MM.1S (cell line): ENCODE results near the gene NYAP2.

Experiments
- DNase-seq: peaks from one replicate; pipeline ENCODE4 v3.0.0-alpha.2; 2015
- H2AFZ ChIP-seq: fragments of 300-600 bp; sonication (generic); 2 replicates; pipeline ENCODE4 v1.6.0; 2016; ENCODE audit warnings: antibody characterized with exemption, low read length
- H3F3A ChIP-seq: fragments of 300-600 bp; sonication (generic); 2 replicates; pipeline ENCODE4 v1.6.1; 2016; ENCODE audit warnings: mild to moderate bottlenecking, antibody characterized with exemption, low read length, moderate library complexity, mixed read lengths; ENCODE audit not compliant: insufficient read depth
- H3K27ac ChIP-seq: fragments of 300-600 bp; sonication (generic); 2 replicates; pipeline ENCODE4 v1.5.1; 2016; ENCODE audit warnings: mild to moderate bottlenecking, low read length
- H3K27me3 ChIP-seq: fragments of 300-600 bp; sonication (generic); replicated peaks from 2 replicates; pipeline ENCODE4 v1.6.0; 2016; ENCODE audit warnings: low read length; ENCODE audit not compliant: insufficient read depth
- H3K36me3 ChIP-seq: fragments of 300-600 bp; sonication (generic); replicated peaks from 2 replicates; pipeline ENCODE4 v1.6.1; 2016; ENCODE audit warnings: mild to moderate bottlenecking, low read length, mixed read lengths; ENCODE audit not compliant: insufficient read depth
- H3K4me1 ChIP-seq: fragments of 300-600 bp; sonication (generic); 2 replicates; pipeline ENCODE4 v1.6.1; 2016; ENCODE audit warnings: low read length, mixed read lengths
- H3K4me2 ChIP-seq: fragments of 300-600 bp; sonication (generic); 2 replicates; pipeline ENCODE4 v1.6.0; 2016; ENCODE audit warnings: low read depth, low read length
- H3K4me3 ChIP-seq: fragments of 300-600 bp; sonication (generic); 2 replicates; pipeline ENCODE4 v1.5.1; 2016; ENCODE audit warnings: low read length, mixed read lengths
- H3K79me2 ChIP-seq: fragments of 300-600 bp; sonication (generic); 2 replicates; pipeline ENCODE4 v1.6.1; 2016; ENCODE audit warnings: mixed run types, low read length, mixed read lengths
- H3K9ac ChIP-seq: fragments of 300-600 bp; sonication (generic); 2 replicates; pipeline ENCODE4 v1.6.1; 2016; ENCODE audit warnings: low read length, mixed read lengths
- H3K9me2 ChIP-seq: fragments of 300-600 bp; sonication (generic); replicated peaks from 2 replicates; pipeline ENCODE4 v1.6.1; 2016; ENCODE audit warnings: mild to moderate bottlenecking, low read length, mixed read lengths; ENCODE audit not compliant: insufficient read depth
- H3K9me3 ChIP-seq: fragments of 300-600 bp; sonication (generic); replicated peaks from 2 replicates; pipeline ENCODE4 v1.6.1; 2016; ENCODE audit warnings: mild to moderate bottlenecking, low read length, mixed read lengths; ENCODE audit not compliant: insufficient read depth
- H4K20me1 ChIP-seq: fragments of 300-600 bp; sonication (generic); 2 replicates; pipeline ENCODE4 v1.6.1; 2016; ENCODE audit warnings: mild to moderate bottlenecking, low read length, moderate library complexity, mixed read lengths; ENCODE audit not compliant: insufficient read depth
- EZH2 ChIP-seq: fragments of 300-600 bp; sonication (generic); optimal IDR thresholded peaks from 2 replicates; pipeline ENCODE3; 2017; ENCODE audit warnings: low read depth, mild to moderate bottlenecking, antibody characterized with exemption, low read length, mixed read lengths
- EZH2phosphoT487 ChIP-seq: fragments of 300-600 bp; sonication (generic); IDR thresholded peaks from 2 replicates; pipeline ENCODE4 v1.6.1; 2018; ENCODE audit warnings: antibody characterized with exemption, low read length
- TF ChIP-seq, protein P1 (sequence below): fragments of 300-600 bp; sonication (generic); IDR thresholded peaks from 2 replicates; pipeline ENCODE4 v1.5.1; 2016; ENCODE audit warnings: antibody characterized with exemption, low read length, mixed read lengths

Gene NYAP2

DNA sequence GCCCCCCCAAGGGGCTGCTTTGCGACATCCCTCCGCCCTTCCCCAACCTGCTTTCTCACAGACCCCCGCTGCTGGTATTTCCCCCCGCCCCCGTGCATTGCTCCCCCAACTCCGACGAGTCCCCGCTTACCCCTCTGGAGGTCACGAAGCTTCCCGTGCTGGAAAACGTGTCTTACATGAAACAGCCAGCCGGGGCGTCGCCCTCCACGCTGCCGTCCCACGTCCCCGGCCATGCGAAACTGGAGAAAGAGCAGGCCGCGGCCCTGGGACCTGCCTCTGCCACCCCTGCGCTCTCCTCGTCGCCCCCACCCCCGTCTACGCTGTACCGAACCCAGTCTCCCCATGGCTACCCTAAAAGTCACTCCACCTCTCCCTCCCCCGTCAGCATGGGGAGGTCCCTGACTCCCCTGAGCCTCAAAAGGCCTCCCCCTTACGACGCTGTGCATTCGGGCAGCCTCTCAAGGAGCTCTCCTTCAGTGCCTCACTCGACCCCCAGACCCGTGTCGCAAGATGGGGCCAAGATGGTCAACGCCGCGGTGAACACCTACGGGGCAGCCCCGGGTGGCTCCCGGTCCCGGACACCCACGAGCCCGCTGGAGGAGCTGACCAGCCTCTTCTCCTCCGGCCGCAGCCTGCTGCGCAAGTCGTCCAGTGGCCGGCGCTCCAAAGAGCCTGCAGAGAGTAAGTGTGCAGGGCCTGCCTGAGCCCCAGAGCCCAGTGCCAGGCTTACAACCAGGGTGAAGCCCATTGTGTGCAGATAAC, 183.0 kb downstream of the NYAP2 start:
- Histone ChIP-seq H3K4me1 (no peaks in the 10 kb centered on the region), H3K27ac (no peak overlapping the region), H2AFZ (no peak overlapping the region), H3K36me3 (no peaks in the 10 kb centered on the region), H3K79me2 (no peaks in the 10 kb centered on the region), H3K4me2 (no peak overlapping the region), H3K4me3 (no peak overlapping the region), H3K9me2 (no peaks in the 10 kb centered on the region), H3K9ac (no peak overlapping the region), H4K20me1 (no peaks in the 10 kb centered on the region), H3F3A (no peaks in the 10 kb centered on the region), H3K9me3 (no peaks in the 10 kb centered on the region), H3K27me3 (no peaks in the 10 kb centered on the region)
- no peak for DNase-seq
- TF ChIP-seq, protein P1, sequence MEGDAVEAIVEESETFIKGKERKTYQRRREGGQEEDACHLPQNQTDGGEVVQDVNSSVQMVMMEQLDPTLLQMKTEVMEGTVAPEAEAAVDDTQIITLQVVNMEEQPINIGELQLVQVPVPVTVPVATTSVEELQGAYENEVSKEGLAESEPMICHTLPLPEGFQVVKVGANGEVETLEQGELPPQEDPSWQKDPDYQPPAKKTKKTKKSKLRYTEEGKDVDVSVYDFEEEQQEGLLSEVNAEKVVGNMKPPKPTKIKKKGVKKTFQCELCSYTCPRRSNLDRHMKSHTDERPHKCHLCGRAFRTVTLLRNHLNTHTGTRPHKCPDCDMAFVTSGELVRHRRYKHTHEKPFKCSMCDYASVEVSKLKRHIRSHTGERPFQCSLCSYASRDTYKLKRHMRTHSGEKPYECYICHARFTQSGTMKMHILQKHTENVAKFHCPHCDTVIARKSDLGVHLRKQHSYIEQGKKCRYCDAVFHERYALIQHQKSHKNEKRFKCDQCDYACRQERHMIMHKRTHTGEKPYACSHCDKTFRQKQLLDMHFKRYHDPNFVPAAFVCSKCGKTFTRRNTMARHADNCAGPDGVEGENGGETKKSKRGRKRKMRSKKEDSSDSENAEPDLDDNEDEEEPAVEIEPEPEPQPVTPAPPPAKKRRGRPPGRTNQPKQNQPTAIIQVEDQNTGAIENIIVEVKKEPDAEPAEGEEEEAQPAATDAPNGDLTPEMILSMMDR = no peak
- TF ChIP-seq EZH2phosphoT487 (no peak), EZH2 (no peak)

DNA sequence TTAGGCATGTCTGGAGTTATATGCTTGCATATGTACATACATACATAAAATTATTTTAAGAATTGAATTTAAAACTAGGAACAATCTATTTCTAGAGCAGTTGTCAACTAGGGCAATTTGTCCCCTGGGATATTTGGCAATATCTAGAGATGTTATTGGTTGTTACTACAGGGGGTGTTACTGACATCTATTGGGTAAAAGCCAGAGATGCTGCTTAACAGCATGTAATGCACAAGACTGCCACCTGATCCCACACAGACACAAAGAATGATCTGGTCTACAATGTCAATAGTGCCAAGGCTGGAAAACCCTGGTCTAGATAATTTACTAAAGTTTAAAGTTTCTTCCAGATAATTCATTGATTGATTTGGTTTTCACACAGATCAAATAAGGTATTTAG, 185.3 kb downstream of the NYAP2 start:
- Histone ChIP-seq H3K27ac (no peak overlapping the region), H3K9ac (no peak overlapping the region), H2AFZ (no peak overlapping the region), H3F3A (no peaks in the 10 kb centered on the region), H3K4me1 (no peaks in the 10 kb centered on the region), H3K4me2 (no peak overlapping the region), H3K27me3 (no peaks in the 10 kb centered on the region), H3K4me3 (no peak overlapping the region), H3K9me3 (no peaks in the 10 kb centered on the region), H3K79me2 (no peaks in the 10 kb centered on the region), H4K20me1 (no peaks in the 10 kb centered on the region), H3K9me2 (no peaks in the 10 kb centered on the region), H3K36me3 (no peaks in the 10 kb centered on the region)
- TF ChIP-seq EZH2 (no peak), EZH2phosphoT487 (no peak)
- TF ChIP-seq, protein P1 = no peak
- no peak for DNase-seq

DNA sequence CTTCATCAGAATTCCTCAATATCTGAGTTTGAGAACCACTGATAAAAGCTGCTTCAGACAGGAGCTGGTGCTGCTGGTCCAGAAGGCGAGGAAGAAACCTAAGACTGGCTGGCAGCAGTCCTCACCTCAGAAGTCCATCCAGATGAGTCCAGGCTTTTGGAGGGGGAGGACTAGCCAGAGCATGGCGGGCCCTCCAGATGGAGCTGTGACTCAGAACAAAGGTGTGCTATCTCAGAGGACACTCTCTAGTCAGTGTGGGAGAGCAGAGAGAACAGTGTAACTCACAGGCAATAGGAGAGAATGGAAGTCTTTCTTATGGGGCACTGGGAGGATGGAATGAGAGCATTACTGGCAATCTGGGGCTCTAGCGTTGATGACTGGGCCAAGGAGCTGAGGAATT, 191.4 kb downstream of the NYAP2 start:
- no peak for DNase-seq
- Histone ChIP-seq H3K4me1 (no peaks in the 10 kb centered on the region), H3F3A (no peaks in the 10 kb centered on the region), H3K36me3 (no peaks in the 10 kb centered on the region), H3K79me2 (no peaks in the 10 kb centered on the region), H3K4me2 (no peak overlapping the region), H3K27me3 (no peaks in the 10 kb centered on the region), H2AFZ (no peak overlapping the region), H3K9me3 (no peaks in the 10 kb centered on the region), H4K20me1 (no peaks in the 10 kb centered on the region), H3K9ac (no peak overlapping the region), H3K4me3 (no peak overlapping the region), H3K27ac (no peak overlapping the region), H3K9me2 (no peaks in the 10 kb centered on the region)
- TF ChIP-seq, protein P1 = no peak
- TF ChIP-seq EZH2 (no peak), EZH2phosphoT487 (no peak)
